HL-60/S4 (cell line): ENCODE data around the gene MYO1A.
"Not testable (repeated sequence)": the region's sequence is repeated elsewhere in the genome, so short reads cannot be mapped to it uniquely, and the experiment has no call there.

Source experiments
- in situ Hi-C: fragments of 300-500 bp; cut with MboI; formaldehyde crosslinking; loops from 2 replicates; pipeline ENCODE4 v1.14.3; 2022; ENCODE audit warnings: low sequenced_read_pairs

Gene MYO1A

GRCh38 chr12:57087691-57088353 lies 37.9 kb upstream of the MYO1A start:
- in situ Hi-C loops, result no loop called here

DNA sequence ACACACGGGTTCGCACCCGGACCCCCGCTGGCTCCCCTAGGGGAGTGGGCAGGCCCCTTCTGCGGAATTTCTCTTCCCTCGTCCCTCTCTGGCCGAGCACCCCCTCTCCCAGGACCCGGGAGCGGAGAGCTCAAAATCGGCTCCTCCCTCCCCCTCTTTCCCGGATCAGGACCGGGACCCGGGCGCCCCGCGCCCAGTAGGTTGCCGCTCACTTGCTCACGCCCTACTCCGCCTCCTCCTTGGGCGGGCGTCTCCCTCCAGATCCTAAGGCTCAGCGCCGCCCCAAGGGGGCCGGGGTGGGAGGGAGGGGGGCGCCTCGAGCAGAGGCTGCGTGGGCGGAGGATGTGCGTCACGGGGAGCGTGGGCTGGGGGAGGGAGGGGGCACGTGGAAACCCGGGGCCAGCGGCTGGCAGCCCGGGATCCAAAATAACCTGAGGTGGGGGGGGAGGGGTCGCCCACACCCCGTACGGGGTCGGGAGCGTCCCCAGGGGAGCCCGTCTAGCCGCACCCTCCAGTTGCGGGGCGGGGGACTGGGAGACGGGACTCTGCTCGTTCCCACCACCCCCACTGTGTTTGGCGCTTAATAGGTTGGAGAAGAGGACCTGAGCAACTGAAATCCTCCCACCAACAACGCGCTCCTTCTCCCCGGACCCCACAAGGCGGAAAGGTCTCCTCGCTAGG lies 37.2 kb upstream of the MYO1A start:
- in situ Hi-C loops, result no loop called here

DNA sequence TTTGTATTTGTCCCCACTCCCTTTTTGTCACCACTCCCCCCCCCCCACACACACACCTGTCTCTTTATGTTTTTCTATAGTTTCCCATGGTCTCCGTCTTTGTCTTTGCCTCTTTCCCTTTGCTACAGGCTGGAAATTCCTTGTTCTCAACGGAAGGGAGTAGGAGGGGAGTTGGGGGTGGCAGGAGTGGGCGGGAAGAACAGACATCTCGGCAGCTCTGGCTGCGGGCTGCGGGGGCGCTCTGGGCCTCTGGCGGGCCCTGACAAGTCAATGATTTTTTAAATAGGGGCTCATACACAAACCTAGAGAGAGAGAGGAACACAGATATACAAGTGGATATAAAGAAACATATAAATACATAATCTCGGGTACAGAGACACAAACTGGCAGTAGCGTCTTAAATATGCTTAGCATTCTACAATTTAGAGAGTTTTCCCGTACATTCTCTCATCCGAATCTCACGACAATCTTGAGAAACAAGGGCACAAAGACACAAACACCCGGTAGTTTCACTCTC lies 36.6 kb upstream of the MYO1A start:
- in situ Hi-C loops, result no loop called here

DNA sequence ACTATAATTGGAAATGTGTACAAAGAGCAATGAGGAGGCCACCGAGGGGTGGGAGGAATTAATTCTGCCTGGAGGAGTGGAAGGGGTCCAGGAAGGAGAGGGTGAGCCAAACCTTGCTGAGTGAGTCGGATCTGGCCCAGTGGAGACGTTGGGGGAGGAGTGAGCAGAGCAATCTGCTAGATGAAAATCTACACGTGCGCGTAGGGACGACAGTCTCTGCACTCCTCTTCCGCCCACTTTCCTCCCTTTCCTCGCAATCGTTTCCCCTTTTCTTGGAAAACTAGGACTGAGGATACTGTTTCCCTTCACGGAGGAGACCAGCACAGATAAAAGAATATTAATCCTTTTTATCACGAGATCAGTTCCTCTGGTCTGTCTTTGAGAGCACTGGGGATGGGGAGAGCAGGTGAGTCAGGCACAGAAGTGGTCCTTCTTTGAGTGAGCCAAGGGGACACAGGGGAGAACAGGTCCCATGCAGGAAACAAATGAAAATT lies 36.1 kb upstream of the MYO1A start:
- in situ Hi-C loops, result no loop called here

GRCh38 chr12:57080855-57081254 lies 30.9 kb upstream of the MYO1A start:
- in situ Hi-C loops, result no loop called here

DNA sequence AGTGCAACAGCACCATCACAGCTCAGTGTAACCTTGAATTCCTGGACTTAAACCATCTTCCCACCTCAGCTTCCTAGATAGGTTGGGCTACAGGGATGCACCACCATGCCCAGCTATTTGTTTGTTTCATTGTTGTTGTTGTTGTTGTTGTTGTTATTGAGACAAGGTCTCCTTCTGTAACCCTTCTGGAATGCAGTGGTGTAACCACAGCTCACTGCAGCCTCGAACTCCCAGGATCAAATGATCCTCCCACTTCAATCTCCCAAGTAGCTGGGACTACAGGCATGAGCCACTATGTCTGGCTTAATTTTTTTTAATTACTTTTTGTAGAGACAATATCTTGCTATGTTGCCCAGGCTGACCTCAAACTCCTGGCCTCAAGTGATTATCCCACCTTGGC lies 29.9 kb upstream of the MYO1A start:
- in situ Hi-C loops, result no loop called here

GRCh38 chr12:57078519-57079404 lies 28.8 kb upstream of the MYO1A start, which contains the start of gene NEMP1:
TSS of gene NEMP1 (minus strand) at chr12:57078791. CDS start at chr12:57078745, 46 bp downstream.
- in situ Hi-C loops, result no loop called here

- in situ Hi-C loops, result not testable (repeated sequence)
These were observed 23.9 kb upstream of the MYO1A start for GRCh38 chr12:57073566-57074450.

DNA sequence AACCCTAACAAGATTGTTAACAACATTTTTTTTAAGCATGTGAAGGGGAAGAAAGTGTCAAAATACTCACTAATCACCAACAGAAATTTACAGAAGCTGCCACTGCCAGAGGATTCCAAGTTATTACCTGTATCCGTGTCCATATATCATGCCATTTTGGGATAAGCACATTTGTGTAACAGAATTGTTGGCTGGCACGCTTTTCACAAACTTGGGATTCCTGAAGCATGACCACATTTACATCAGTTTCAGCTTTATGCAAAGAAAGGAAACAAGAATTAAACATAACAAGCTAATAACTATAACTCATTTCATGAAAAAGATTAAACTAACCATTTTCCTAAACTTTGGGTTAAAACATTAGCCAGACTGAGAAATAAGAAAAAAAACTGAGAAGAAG lies 22.7 kb upstream of the MYO1A start:
- in situ Hi-C loops, result no loop called here

- in situ Hi-C loops, result no loop called here
These were observed 19.6 kb upstream of the MYO1A start for GRCh38 chr12:57069523-57069922.

GRCh38 chr12:57066245-57066644 lies 16.3 kb upstream of the MYO1A start:
- in situ Hi-C loops, result no loop called here

DNA sequence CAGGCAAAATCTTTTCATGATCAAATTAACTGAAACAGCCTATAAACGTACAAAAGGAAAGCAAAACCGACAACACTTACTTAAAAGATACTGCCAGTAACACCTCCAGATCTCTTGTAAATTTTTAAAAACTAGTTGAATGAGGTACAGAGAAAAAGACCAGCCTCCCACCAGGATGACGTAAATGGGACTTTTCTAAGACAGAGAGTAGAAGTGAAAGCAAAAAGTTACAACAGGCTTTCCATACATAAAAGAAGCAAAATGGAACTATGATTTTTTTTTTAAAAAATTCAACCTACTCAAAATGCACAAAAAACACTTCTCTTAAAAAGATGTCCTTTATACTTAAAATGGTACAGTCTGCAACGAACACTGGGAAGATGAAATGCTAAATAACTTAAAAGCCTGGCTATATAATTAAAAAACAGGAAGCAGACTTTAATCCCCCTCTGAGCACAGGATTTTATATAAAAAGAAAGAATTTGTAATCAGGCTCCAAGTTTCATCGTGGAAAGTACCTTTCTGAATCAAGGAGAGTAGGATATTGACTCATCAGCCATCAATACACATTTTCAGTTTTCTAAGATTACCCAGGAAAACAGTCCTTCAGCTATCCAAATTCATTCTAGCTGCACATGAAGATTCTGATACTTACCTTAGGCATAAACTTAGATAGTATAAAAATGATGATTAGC lies 14.2 kb upstream of the MYO1A start:
- in situ Hi-C loops, result no loop called here

DNA sequence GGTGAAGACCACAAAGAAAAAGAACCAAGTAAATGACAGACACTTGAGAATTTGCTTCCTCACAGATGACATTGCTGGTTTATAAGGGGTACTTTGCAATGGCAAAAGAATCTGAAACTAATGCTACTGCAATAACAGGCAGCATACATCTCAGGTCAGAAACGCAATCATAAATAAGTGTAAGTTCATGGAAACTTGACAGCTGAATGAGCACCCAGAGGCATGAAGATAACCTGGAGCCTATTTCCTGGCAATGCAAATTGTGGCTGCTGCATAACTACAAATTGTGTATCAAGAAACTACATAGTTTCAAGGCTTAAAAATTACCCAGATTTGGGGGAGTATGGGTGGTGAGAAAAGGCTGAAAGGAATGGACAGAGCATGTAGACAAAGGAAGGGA lies 8.5 kb upstream of the MYO1A start:
- in situ Hi-C loops, result no loop called here

- in situ Hi-C loops, result no loop called here
These were observed 7.3 kb upstream of the MYO1A start for GRCh38 chr12:57057067-57057751.

GRCh38 chr12:57055824-57056223 lies 5.9 kb upstream of the MYO1A start:
- in situ Hi-C loops, result no loop called here

- in situ Hi-C loops, result not testable (repeated sequence)
These were observed 4.0 kb upstream of the MYO1A start for GRCh38 chr12:57053901-57054300.

GRCh38 chr12:57053146-57053545 lies 3.2 kb upstream of the MYO1A start:
- in situ Hi-C loops, result not testable (repeated sequence)

GRCh38 chr12:57051011-57051410 lies 1.1 kb upstream of the MYO1A start:
- in situ Hi-C loops, result no loop called here

DNA sequence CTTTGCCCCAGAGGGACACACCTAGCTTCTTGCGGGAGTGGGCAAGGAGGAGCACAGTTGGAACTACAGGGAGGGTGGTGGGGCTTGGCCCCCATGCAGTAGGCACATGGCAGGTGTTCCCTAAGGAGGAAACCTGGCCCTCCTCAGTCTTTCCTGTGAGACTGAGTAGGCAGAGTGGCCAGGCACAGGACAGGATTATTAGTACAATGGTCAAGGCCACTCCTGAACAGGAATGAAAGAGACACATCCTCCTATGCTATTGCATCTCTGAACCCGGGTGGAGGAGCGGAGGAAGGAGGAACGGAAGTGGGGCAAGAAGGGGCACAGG lies 846 bp downstream of the MYO1A start:
- in situ Hi-C loops, result no loop called here
